SIG-M5 (cell line): ENCODE data around the gene DNAH1.
"Not testable (repeated sequence)": the region's sequence is repeated elsewhere in the genome, so short reads cannot be mapped to it uniquely, and the experiment has no call there.

ENCODE experiments used
- DNase-seq: peaks from one replicate; lab custom pipeline; 2025; lab: John Stamatoyannopoulos, UW

Gene DNAH1

DNA sequence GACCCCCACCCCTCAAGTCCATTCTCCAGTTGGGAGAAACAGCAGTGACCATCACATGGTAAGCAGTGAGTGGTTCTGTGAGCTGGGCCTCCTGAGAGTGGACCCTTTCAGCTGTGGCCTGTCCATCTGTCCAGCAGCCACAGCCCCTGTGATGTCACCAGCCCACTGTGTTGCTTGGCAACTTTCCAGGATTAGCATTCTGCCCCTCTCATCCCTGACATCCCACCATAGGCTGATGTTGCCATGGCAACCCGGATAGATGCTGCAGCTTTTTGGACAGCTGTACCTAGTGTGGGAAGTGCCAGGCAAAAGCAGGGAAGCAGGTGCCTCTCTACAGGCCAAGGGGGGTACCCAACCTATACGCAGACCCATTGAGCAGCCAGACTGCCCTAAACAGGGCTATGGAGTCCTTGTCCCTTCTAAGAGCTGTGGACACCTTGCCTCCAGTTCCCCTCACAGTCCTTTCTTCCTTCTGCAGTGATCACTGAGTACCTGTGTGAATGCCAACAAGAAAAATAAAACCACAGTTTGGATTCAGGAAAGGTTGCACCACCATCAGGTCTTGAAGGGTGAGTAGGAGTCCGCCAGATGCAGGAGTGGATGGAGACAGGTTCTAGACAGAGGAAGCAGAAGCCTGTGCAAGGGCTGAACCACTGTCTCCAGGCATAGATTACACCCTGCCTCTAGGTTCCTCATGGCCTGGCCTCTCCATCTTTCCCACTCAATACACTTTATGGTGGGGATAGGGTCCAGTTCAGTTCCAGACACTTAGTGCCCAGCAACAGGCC, at the start of gene DNAH1:
Gene DNAH1, plus strand, starts transcription at position 343 of the 788 bp plus-strand sequence. CDS start 6,124 bp downstream, outside the sequence.
- DNase-seq = no peak

GRCh38 chr3:52268036-52268435, 48.1 kb upstream of the DNAH1 start:
- DNase-seq = no peak

- no peak for DNase-seq
These were observed 46.3 kb upstream of the DNAH1 start for GRCh38 chr3:52269776-52270175.

DNA sequence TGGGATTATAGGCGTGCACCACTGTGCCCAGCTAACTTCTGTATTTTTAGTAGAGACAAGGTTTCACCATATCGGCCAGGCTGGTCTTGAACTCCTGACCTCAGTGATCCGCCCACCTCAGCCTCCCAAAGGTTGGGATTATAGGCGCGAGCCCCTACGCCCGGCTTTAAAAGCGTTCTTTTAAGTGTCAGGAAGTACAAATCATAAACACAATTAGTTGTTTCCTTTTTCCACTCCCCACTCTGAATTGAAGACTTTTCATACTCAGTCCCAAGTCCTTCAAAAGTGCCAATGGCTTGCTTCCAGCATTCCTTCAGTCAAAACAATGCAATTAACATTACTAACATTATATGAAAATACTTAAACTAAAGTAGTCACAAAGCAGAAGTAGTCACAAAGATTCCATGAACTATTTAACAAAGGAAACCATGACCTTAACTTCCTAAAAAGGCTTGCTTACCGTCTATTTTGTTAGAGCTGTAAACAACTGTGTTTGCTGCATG, 45.8 kb upstream of the DNAH1 start:
- DNase-seq = no peak

DNA sequence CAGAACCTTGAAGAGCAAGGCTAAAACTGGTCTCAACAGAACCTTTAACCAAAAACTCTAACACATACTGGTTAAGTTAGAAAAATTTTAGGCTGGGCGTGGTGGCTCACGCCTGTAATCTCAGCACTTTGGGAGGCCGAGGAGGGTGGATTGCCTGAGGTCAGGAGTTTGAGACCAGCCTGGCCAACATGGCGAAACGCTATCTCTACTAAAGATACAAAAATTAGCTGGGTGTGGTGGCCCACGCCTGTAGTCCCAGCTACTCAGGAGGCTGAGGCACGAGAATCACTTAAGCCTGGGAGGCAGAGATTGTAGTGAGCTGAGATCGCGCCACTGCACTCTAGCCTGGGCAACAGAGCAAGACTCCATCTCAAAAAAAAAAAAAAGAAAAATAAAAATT, 43.9 kb upstream of the DNAH1 start:
- DNase-seq = not testable (repeated sequence)

GRCh38 chr3:52272831-52273230, 43.3 kb upstream of the DNAH1 start:
- DNase-seq = no peak

DNA sequence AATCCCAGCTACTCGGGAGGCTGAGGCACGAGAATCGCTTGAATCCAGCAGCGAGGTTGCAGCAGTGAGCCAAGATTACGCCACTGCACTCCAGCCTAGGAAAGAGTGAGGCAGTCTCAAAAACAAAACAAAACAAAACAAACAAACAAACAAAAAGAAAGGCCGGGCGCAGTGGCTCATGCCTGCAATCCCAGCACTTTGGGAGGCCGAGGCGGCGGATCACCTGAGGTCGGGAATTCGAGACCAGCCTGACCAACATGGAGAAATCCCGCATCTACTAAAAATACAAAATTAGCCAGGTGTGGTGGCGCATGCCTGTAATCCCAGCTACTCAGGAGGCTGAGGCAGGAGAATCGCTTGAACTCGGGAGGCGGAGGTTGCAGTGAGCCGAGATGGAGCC, 41.3 kb upstream of the DNAH1 start:
- DNase-seq = not testable (repeated sequence)

- no peak for DNase-seq
These were observed 38.8 kb upstream of the DNAH1 start for GRCh38 chr3:52277071-52277964.

DNA sequence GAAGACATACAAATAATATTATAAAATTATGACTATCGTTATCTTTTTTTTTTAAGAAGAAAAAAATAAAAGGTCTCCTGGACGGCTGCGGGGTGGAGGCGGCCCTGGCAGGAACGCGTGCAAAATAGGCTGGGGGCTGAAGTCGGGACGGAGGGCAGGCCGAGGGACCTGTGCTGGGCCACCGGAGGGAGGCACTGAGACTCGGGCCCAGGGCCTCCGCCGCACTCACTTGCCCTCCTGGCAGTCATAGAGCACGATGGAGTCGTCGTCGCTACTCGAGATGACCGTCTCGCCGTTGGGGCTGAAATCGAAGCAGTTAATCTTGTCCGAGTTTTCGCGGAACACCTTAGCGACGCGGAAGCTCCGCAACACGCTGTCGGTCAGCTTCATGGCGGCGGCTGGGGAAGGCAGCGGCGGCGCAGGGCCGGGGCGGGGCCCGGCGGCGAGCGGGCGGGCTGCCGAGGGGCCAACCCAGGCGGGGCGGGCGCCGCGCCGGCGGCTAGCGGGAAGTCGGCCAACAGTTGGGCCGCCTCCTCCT, 38.1 kb upstream of the DNAH1 start:
- DNase-seq = no peak

DNA sequence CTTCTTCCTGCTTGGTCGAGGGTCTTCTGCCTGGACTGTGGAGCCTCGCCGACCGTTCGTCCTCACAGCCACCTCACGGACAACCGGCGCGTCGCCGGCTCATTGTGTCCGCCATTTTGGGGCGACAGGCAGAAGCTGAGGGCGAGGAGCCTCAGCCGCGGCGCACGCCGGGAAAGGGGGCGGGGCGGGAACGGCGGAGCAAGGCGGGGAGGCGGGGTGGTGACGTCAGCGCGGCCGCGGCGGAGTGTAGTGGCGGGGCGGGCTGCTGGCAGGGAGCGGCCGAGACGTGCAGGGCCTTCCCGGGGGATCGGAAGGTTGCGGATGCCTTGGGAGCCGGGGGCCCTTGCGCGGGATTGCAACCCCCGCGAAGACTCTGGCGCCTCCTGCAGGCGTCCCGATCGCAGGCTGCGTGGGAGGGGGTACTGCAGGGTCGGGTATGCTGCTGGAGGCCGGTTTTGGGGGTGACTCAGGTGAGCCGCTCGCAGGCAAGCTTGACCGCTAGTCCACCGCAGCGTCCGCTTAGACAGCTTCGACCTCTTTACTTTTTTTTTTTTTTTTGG, 37.5 kb upstream of the DNAH1 start, which contains the start of gene WDR82:
Gene WDR82, minus strand, starts transcription at position 140 of the 560 bp plus-strand sequence. CDS start 288 bp downstream, outside the sequence.
- DNase-seq = peak; percentile 60

DNA sequence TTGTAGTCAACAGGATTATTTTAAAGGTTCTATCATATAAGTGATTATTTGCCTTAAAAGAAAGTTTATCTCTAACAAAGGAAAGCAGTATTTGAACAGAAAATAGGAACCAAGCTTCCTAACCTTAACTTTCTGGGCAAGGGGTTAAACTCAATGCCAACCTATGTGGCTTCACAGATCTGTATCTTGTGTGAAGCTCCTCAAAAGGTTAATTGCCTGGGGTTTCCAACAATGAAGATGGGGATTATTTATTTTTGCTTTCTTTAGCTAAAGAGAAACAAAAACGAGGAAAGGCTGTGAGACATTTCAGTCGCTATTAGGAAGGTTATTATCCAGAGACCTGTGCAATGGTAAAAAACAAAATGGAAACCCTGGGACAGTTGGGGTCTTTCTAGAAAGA, 36.5 kb upstream of the DNAH1 start:
- no peak for DNase-seq

- DNase-seq = no peak
These were observed 36.1 kb upstream of the DNAH1 start for GRCh38 chr3:52280050-52280461.

DNA sequence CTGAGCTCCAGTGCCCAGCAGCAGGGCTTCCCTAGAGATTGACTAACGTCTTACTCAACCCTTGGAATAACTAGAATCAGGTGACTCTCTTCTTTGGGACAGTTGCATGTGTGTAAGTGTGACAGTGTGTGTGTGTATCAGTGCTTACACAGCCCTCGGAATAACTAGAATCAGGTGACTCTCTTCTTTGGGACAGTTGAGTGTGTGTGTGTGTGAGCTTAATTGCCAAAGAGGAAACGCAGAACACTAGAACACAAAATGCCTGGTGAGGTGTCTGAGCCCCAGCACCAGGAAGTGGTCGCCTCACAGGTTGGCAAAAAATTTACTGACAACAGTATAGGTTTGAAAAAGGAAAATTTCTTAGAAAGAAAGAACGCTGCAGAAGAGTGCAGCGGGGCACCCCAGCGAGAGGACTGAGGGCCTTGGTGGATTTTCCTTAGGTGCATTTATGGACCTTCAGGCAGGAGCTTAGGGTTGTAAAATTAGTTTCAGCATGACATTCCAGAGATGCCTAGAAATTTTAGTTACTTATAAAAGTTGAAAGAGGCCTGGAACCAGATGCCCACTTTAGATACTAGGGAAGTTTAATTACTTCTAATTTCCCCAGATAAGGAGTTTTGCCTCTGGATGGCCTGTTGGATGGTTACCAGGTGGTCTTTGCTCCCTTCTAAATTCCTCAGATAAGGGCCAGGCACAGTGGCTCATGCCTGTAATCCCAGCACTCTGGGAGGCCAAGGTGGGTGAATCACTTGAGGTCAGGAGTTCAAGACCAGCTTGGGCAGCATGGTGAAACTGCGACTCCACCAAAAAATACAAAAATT, 33.9 kb upstream of the DNAH1 start:
- DNase-seq = no peak

DNA sequence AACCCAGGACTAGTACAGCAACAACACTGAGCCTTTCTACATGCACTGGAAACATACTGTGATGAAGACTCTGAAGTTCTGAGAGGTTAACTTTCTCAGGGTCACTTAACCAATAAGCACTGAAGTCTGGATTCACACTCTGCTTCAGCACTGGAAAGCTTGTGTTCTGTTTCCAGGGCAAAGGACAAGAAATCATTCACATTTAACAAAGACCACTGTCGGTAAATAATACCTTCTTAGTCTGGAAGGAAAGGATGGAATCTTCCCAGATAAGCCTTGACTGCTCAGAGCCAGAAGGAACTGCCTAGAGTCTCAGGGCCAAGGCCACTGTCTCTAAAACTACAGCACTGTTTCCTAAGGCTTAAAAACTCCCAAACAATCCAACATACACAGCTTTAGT, 32.8 kb upstream of the DNAH1 start:
- no peak for DNase-seq

DNA sequence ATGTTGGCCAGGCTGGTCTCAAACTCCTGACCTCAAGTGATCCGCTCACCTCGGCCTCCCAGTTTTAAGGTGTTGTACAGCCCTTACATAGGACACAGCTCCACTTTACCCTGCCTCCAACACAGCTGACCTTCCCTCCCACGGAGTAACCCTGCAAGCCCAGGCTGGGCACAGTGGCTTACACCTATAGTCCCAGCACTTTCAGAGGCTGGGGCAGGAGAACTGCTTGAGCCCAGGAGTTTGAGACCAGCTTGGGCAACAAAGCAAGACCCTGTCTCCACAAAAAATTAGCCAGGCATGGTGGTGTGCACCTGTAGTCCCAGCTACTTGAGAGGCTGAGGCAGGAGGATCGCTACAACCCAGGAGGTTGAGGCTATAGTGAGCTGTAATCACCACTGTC, 32.1 kb upstream of the DNAH1 start:
- DNase-seq = not testable (repeated sequence)

DNA sequence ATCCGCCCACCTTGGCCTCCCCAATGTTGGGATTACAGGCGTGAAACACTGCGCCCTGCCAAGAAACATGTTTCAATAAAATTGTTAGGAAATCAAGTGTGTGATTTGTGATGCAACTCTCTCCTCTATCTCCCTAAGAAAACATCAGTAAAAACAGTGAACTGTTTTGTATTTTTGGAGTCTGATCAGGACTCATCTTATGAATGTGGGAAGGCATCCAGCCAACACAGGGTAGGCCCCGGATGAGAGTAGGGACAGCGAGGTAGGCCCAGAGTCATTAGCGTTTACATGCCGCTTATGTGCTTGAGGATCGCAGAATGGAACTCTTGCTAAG, 29.4 kb upstream of the DNAH1 start:
- no peak for DNase-seq

DNA sequence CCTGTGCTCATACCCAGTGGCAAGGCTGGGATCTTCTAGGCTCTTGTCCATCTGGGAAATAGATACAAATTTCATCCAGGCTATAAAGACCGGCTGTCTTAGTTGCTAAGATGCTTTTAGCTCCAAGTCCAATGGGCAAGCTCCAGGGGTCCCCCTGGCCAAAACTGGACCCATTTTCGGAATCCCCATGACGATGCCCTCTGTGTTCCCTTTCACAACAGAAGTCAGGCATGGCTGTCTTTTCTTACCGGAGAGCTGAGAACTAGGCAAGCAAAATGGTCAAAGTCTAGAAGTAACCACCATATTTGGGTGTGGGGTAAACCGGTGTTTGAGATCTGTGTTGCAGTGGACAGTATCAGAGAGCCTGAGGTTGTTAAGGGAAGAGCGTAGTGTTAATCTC, 27.4 kb upstream of the DNAH1 start:
- DNase-seq = no peak

DNA sequence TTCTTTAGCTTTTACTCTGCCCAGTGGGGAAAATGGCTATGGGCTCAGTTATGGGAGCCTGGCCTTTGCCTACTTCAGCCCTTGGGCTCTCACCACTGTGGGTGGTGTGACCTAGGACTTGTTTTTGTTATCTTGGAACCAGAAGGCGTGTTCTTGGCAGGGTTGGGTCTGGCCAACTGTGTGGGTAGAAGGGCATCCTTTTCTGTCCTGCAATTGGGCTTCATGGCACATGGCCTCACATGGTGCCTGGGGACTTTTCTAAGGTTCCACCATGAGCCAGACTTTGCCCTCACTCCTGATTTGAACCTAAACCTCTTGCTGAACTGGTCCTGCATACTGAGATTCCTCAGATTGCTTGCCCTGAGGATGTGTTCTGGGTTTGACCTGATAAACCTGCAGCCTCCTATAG, 26.8 kb upstream of the DNAH1 start:
- no peak for DNase-seq

GRCh38 chr3:52289747-52290595, 26.1 kb upstream of the DNAH1 start:
- DNase-seq = no peak
